Stimulated activated CD4-positive, alpha-beta T cell treated with anti-CD3 and anti-CD28 coated beads, Interleukin-1b, Interleukin-23, amount 100 ng/mL, for 24 hours (primary cell): Measurements from ENCODE around the gene DCLK2.

Experiments used
- DNase-seq, 4 experiments: peaks; one replicate each; pipeline ENCODE4 v3.0.0-alpha.2; 2020; ENCODE audit warnings: low read depth in 4 of 4, low spot score in 1 of 4

DCLK2 gene

DNA sequence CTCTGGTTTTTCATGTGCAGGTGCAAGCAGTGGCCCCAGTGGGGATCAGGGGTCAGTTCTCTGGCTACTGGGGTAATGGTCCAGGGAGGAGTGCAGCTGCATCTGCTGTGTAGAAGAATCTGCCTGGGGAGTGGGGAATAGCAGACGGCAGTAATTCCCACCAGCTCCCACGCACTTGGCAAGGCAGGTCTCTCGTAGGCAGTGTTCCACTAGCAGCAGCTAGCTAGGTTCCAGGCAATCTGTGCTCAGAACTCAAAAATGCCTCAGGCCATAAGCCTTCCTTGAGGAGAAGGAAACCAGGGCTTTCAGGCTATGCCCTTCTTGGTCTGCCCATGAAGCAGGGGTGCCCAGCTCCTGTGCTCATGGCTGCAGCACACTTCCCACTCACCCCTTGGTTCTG is 38.8 kb downstream of the DCLK2 start:
- no peak for DNase-seq

DNA sequence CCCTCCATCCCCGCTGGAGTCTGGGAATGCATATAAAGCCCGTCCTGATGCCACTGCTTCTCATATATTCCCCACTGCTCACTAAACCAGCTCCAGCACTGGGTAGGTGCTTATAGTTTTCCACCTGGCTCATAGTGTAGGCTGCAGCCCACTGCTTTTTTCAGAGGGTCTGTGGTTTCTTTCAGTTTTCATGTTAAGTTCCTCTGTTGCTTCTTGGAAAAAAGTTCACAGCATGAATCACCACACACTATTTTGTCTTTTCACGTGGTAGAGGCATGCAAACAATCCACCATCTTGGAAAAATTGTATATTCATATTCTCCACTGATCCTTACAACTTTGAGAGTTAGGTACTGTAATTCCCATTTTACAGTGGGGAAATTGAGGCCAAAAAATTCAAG is 39.4 kb downstream of the DCLK2 start:
- DNase-seq, result no peak

DNA sequence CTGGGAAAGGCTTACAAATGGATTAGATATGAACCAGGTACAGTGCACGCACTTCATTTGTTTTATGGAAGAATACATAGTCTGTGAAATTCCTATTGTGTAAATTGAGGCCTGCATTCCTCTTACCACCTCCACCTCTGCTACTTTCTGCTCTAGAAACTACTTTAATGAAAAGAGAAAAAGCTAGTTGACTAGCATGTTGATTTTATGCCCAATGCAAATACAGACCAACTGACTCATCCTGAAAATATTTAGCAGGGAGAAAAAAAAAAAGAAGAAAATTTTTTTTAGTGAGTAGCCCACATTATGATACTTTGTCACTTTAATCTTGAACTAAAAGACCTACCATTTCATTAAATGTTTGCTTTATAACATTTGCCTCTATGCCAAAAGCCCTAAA is 41.2 kb downstream of the DCLK2 start:
- DNase-seq, result no peak

DNA sequence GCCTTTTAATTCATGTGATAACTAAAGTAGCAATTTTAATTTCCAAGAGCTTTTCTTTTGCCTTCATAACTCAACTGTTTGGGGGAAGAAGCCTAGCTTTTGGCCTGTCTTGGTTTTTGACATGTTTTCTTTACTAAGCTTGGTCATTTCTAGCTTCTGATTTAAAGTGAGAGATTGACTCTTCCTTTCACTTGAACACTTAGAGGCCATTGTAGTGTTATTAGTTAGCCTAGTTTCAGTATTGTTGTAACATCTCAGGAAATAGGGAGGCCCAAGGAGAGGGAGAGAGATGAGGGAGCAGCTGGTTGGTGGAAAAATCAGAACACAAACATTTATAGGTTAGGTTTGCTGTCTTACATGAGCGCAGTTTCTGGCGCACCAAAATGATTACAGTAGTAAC is 44.8 kb downstream of the DCLK2 start:
- no peak for DNase-seq

DNA sequence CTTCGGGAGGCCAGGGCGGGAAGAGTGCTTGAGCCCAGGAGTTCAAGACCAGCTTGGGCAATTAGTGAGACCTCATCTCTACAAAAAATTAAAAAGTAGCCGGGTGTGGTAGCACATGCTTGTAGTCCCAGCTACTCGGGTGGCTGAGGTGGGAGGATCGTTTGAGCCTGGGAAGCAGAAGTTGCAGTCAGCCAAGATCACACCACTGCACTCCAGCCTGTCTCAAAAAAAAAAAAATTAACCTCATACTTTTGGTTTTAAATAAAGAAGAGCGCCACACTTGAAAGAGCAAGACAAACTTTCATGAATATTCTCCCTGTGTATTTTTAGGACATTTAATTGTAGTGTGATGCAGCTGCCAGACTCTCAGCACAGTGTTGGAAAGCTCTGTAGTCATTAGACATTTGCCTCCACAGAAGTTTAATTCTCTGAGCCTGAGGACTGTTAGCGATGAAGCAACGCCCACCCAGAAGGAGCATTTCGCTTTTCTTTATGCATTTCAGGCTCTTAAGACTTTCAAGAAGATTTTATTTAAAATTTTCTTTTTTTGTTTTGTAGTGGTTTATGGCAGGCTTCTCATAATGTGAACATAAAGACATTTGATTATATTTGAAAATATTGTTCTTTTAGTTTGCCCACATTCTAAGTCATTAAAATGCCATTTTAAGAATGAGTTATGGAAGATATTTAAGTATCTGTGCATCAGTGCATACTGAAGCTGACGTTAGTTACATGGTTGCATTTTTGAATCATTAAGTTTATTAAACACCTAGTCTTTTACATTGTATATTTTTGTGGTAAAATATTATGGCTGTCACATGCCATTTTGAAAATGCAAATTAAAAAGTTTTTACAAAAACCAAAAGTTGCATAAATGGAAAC is 45.8 kb downstream of the DCLK2 start:
- DNase-seq, result no peak

DNA sequence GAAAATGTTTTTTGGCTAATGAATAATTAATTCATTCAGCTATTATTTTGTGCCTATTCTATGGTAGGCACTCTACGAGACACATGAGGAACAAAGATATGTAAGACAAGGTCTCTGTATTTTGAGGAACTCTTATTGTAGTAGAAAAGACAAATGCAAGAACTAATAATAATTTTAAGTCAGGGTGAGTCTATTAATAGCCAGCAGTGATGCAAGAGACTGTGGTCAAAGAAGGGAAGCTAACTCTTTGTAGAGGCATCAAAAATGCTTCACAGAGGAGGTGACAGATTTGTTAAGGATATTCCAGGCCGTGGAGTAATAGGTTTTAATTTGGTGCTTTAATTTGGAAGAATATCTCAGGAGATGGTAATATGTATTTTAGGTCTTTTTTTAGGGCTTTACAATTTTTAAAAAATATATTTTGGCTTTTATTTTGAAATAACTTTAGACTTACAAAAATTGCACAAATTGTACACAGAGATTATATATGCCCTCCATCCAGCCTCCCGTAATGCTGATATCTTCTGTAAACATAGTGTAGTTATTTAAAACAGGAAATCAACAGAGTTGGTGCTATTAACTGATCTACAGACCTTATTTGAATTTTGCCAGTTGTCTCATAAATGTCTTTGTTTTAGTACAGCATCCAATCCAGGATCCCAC is 48.1 kb downstream of the DCLK2 start:
- no peak for DNase-seq

DNA sequence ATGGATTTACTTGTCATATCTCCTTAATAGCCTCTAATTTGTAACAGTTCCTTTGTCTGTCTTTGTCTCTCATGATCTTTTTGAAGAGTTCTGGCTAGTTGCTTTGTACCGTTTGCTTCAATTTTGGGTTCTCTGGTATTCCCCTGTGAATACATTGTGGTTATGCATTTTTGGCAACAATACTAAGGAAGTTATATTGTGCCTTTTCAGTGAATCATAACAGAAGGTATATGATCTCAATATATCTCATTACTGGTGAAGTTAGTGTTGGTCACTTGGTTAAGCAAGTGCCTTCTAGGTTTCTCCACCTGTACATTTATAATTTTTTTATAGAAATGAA is 48.6 kb downstream of the DCLK2 start:
- DNase-seq, result no peak

DNA sequence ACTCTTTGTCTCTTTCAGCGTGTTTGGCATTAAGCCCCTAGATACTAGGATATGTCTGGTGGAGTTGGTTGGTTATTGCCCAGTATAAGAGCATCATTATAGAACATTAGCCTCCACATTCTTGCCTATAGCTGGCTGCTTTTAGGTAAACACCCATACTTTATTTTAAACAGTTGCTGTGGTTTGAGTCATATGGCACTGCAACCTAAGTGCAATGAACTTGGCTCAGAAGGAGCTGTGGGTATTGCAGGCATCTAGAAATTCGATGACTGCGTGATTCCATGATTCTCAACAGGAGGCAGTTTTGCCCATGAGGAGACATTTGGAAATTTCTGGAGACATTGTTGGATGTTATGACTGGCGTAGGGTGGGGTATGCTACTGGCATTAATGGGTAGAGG is 49.5 kb downstream of the DCLK2 start:
- no peak for DNase-seq

DNA sequence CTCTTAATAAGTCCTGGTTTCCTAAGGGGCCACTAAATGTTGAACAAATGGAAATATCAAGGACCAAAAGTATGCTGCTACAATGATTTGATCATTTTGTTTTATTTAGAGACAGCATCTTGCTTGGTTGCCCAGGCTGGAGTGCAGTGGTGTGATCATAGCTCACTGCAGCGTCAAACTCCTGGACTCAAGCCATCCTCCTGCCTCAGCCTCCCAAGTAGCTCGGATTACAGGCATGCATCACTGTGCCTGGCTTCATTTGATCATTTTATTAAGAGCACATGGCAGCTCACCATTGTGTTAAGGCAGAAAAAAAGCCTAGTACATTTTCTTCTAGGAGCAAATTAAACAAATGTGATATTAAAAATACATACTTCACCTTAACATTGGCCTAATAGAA is 52.7 kb downstream of the DCLK2 start:
- no peak for DNase-seq

DNA sequence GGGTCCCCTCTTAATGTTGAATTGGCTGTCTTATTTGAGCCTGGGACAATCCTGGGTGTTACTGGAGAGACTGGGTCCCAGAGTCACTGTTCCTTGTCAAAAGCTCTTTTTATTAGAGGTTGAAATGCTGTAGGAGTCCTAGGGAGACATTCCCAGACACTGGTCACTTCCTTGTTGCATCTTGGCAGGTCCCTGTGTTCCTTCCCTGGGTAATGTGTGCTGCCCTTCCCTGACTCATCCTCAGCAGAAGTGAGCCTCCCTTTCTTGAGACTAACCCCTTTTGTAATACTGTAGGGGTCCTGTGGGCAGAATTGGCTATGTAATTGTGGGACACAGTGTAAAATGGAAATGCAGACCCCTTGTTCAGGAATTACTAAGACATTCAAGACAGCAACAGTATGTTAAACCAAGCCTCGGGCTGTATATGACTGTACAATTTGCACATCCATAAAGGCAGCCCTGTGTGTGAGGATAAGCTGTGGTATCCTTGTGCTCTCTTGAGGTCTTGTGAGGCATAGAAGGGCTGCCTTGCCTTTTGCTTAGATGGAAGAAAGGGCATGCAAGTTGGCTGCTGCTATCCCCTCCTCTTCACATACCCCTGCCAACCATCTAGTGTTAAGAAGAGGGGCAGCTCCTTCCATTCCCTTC is 53.5 kb downstream of the DCLK2 start:
- no peak for DNase-seq

DNA sequence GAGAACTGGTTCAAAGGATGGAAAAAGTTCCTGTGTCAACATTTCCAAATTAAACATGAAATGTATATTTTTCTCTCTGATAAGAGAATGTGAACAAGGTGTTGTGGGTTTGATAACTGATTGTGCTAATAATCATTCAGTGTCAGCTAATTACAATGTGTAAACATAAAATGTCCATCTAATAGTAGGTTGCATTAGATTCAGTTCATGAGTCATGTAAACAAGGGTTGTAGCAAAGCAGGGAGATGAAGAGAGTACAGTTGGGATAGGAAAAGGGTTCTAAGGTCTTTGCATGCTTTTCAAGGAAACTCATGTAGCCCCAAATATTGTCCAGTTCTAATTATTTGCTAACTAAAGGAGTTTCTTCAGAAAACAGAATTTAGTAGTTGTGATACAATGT is 55.4 kb downstream of the DCLK2 start:
- DNase-seq, result no peak

DNA sequence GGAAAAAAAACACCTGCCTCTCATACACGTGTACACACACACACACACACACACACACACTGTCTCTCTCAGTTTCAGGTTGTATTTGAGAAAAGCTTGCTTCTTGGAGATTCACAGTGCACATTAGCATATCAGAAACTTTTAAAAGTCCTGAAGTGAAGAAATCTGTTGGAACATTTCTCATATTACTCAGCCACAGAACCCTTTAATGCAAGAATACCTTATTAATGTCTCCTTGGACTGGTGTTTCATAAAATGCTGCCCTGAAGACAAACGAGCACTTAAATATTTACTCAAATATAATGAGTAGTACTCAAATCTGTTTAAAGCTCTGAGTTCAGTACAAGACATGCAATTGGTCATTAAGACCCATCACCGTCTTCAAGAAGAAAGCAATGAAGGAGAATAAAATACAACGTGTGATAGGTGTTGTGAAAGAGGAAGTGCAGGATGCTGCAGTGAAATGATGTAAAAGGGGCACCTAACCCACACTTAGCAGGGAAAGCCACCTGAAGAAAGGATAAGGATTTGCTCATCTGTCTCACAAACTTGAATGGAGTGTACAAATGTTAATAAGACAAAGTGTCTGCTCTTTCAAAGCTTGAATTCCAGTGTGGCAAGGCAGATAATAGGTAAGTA is 57.0 kb downstream of the DCLK2 start:
- no peak for DNase-seq

DNA sequence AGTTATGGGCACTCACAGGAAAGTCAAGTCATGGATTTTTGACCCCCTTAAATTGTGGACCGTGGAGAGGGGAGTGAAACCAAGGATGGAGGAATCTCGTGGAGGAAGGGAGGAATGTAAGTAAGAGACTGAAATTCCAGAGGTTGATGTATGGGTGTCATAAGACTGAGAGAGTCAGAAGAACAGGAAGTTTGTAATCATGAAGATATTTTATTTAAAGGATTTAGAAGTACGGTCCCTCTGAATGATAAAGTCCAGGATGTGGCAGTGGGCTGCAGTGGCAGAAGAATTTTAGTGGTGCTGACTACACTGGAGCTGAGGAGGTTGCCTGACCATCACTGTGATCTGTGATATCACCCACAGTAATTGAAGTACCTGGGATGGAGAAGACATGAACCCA is 57.8 kb downstream of the DCLK2 start:
- no peak for DNase-seq

DNA sequence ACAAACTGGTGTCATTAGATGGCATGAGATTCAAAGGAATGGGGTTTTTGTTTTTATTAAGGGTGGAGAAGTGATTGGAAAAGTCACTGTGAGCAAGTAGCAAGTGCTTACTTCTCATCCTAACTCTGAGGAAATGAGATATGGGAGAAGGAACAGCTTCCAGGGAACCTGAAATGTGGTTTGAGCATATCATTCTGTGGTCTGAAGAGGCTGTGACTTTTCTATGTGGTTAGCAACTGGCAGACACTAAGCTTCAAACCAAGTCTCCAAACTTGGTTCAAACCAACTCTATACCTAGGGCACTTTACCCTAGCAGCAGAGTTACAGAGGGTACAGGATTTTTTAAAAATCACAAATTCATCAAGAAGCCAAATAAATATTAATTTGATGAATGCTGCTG is 58.2 kb downstream of the DCLK2 start:
- no peak for DNase-seq

DNA sequence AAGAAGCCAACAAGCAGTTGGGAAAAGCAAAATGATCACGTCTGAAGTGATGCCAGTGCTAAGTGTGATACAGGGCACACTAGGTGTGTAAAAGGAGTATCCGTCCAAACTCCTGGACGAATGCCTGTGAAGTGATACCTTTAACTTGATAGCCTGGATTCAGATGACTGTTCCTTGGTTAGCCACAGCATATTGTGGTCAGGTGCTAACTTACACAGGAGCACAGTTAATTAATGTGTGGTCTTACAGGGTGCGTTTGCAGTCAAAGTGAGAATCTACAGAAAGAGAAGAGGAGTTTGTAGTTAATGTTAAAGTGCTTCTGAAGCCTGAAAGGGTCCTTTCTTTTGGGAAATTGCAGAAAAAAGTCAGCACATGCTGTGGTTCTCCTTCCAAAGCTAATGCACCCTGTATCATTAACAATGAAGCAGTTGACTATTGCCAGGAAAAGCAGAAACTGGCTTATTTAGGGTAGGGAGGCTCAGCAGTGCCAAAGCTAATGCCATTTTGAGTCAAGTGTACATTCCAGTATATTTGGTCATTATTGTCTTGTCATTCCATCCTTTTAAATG is 61.1 kb downstream of the DCLK2 start:
- no peak for DNase-seq

DNA sequence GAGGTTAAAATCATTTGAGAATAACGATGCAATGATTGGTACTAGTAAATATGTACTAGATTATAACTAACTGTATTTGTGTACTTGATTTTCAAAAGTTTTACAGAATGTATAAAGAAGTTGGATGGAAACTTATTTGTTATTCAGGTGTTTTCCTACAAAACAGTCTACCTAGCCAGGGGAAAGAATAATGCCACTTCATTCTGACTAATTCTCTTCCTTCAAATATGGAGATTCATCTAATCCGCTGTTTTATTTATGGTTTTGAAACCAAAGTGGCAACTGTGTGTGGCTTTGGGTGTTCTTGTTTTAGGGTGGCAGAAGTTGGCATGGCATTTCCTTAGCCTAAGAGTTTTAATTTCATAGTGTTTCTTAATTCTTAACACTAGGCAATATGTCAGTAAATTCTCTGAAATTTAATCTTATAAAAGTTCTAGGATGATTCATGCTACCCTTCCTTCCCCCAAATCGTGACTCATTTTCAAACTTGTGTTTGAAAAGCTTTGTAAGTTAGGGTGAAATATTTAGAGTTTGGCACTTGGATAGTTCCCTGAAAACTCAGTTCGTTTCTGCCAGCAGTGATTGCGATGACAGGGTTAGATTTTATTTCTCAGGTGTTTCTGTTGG is 62.6 kb downstream of the DCLK2 start:
- no peak for DNase-seq

DNA sequence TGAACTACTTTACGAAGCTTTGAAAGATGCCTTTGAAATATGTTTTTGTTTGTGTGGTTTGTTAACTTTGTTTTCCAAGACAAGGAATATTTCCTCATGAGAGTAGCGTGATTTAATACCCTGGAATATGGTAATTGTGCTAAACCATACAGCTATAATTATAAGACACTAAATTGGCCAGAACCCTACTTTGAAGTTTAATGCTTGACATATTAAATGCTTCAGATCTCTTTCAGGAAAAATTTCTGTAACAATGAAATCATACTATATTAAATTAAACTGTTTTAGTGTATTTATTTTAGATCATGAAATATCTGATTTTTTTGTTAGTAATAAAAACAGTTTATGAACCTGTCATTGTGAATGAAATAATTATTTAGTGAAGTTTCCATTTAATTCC is 63.5 kb downstream of the DCLK2 start:
- DNase-seq, result no peak

DNA sequence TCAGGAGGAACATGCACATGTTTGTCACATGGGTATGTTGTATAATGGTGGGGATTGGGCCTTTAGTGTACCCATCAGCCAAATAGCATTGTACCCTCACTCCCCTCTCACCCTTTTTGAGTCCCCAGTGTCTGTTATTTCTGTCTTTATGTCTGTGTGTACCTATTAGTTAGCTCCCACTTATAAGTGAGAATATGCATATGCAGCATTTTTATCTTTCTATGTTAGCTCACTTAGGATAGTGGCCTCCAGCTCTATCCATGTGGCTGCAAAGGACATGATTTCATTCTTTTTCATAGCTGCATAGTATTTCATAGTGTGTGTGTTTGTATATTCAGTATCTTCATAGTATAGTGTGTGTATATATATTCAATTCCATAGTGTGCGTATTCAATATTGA is 64.6 kb downstream of the DCLK2 start:
- DNase-seq, result no peak

DNA sequence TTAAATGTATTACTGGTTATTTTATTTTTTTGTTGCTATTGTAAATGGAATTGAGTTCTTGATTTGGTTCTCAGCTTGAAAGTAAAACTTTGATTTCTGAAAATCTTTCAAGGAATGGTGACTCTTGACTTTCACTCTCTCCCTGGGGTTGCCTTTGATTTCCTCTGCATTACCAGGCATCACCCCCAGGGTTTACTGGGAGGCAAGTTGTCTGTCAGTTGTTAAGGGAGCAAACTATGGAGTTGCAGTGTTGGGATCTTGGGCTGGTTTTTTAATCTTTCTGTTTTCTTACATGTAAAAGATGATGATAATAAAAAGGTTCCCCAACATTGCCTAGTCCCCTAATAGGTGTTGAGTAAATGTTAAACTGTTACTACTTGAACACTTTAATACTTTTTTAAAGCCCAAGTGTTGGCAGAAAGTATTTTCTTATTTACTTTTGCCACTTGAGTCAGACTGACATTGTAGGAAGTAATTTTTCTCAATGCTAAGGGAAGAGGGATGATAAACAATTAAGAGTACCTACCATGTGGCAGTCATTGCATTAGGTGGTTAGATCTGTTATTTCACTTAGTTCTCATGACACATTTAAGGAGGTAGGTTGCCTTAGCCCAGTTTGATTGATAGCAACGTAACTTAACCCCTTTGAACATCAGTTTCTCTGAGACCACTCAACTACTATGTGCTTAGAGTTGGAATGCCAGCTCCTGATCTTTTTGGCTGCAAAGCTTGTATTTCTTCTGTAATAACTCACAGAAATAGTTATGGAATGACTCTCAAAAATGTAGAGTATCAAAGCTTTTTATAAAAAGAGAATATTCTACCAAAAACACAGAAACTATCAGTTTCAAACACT is 67.1 kb downstream of the DCLK2 start:
- no peak for DNase-seq

DNA sequence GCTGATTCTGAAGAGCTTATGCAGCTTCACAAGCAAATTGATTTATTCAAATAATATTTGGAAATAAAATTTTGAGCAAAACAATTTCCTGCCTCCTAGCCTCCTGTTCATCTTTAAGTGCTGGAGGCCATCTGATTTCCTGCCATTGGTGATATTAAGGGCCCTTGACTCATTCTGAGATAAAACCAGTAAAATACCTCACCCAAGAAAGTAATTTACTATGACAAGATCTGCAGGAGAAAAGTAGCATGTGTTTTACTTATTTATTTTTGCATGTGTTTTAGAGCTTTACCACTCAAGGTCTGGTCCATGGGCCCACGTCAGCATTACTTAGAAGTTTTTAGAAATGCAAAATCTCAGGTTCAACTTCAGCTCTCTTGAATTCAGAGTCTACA is 67.7 kb downstream of the DCLK2 start:
- DNase-seq, result no peak
